Stimulated activated memory B cell treated with anti-CD40 and anti-IgM and Interleukin-4, amounts not matched to agents 10 μg/mL and 1 μg/mL and 100 μg/mL, for 72 hours (primary cell): ENCODE results near the gene HEG1.

Experiments used
- ATAC-seq: fragments of 150-1000 bp; cut with Tn5 transposase; 2 replicates; pipeline ENCODE4 v1.10.0; 2021
- H3K27ac Mint-ChIP-seq: one replicate; pipeline ENCODE4 v1.8.0; 2022; ENCODE audit warnings: mild to moderate bottlenecking, mixed read lengths
- H3K27me3 Mint-ChIP-seq: one replicate; pipeline ENCODE4 v1.8.0; 2022; ENCODE audit warnings: mixed read lengths
- H3K36me3 Mint-ChIP-seq: one replicate; pipeline ENCODE4 v1.8.0; 2022; ENCODE audit warnings: mixed read lengths
- H3K4me1 Mint-ChIP-seq: one replicate; pipeline ENCODE4 v1.8.0; 2022; ENCODE audit warnings: mixed read lengths
- H3K4me3 Mint-ChIP-seq: one replicate; pipeline ENCODE4 v1.8.0; 2022; ENCODE audit warnings: mild to moderate bottlenecking, moderate library complexity, mixed read lengths
- H3K9me3 Mint-ChIP-seq: one replicate; pipeline ENCODE4 v1.8.0; 2022; ENCODE audit warnings: mixed read lengths

Gene HEG1

GRCh38 chr3:125001557-125002413 lies 54.0 kb downstream of the HEG1 start:
- ATAC-seq: no peak
- Mint-ChIP-seq H3K9me3 (no peaks in the 10 kb centered on the region), H3K27me3 (no peaks in the 10 kb centered on the region), H3K36me3 (peaks cover 70% of the 10 kb centered on the region), H3K4me1 (no peaks in the 10 kb centered on the region), H3K27ac (no peak overlapping the region), H3K4me3 (no peak overlapping the region)

GRCh38 chr3:125000661-125001060 lies 55.1 kb downstream of the HEG1 start:
- ATAC-seq: no peak
- H3K36me3 Mint-ChIP-seq: peaks cover 62% of the 10 kb centered on the region

GRCh38 chr3:124999897-125000435 lies 55.8 kb downstream of the HEG1 start:
- ATAC-seq: no peak
- Mint-ChIP-seq H3K4me1 (peaks cover 8% of the 10 kb centered on the region), H3K27me3 (no peaks in the 10 kb centered on the region), H3K9me3 (no peaks in the 10 kb centered on the region), H3K36me3 (peaks cover 58% of the 10 kb centered on the region), H3K27ac (no peak overlapping the region), H3K4me3 (no peak overlapping the region)

More at GRCh38 chr3:125000661-125001060, 55.1 kb downstream of the HEG1 start:
- peaks cover 6% of the 10 kb centered on the region for H3K4me1 Mint-ChIP-seq
- no peaks in the 10 kb centered on the region for H3K9me3 Mint-ChIP-seq
- H3K27me3 Mint-ChIP-seq: no peaks in the 10 kb centered on the region
- no peak overlapping the region for H3K4me3 Mint-ChIP-seq
- H3K27ac Mint-ChIP-seq: no peak overlapping the region

DNA sequence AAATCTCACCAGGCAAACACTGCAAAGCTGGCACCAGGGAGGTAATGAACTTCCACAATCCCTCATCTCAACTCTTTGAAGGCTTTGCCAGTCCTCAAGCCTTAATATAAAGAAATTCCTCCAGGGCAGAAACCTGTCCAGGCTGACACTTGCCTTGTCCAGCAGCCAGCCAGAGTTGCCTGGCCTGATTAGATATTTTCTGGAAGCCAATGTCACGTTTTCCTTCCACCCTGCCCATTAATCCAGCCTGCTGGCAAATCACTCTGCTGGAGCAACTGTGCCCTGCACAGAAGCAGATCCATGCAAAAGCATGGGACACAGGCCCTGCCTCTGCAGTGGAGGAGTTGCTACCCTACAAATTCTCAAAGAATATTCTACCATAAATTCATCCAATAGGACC lies 56.5 kb downstream of the HEG1 start:
- H3K27me3 Mint-ChIP-seq: no peaks in the 10 kb centered on the region
- ATAC-seq: no peak
- H3K9me3 Mint-ChIP-seq: no peaks in the 10 kb centered on the region
- peaks cover 53% of the 10 kb centered on the region for H3K36me3 Mint-ChIP-seq
- H3K27ac Mint-ChIP-seq: no peak overlapping the region
- peaks cover 8% of the 10 kb centered on the region for H3K4me1 Mint-ChIP-seq
- H3K4me3 Mint-ChIP-seq: no peak overlapping the region

DNA sequence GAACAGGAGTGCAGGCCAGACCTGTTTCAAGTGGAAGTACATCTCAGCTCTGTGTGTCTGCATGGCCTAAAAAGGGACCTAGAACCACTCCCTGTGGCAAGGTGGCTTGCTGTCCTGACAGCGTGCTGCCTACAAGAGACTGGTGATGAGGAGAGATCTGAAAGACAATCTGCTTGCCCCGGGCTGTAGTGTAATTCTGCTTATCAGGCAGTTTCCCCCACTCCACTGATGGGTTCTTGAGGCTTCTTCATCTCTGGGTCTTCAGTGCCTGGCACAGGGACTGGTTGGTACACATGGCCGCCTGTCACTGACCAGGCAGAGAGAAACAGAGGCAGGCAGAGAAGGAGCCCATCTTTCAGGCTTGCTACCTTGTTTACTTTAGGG lies 57.6 kb downstream of the HEG1 start:
- no peak for ATAC-seq
- H3K27ac Mint-ChIP-seq: no peak overlapping the region
- no peak overlapping the region for H3K4me3 Mint-ChIP-seq
- H3K36me3 Mint-ChIP-seq: peaks cover 51% of the 10 kb centered on the region
- H3K4me1 Mint-ChIP-seq: peaks cover 8% of the 10 kb centered on the region
- no peaks in the 10 kb centered on the region for H3K9me3 Mint-ChIP-seq
- no peaks in the 10 kb centered on the region for H3K27me3 Mint-ChIP-seq

GRCh38 chr3:124997303-124998246 lies 58.2 kb downstream of the HEG1 start:
- H3K4me1 Mint-ChIP-seq: peaks cover 8% of the 10 kb centered on the region
- no peaks in the 10 kb centered on the region for H3K27me3 Mint-ChIP-seq
- ATAC-seq: no peak
- H3K27ac Mint-ChIP-seq: peak overlapping the region; percentile 35
- no peaks in the 10 kb centered on the region for H3K9me3 Mint-ChIP-seq
- H3K4me3 Mint-ChIP-seq: no peak overlapping the region
- peaks cover 44% of the 10 kb centered on the region for H3K36me3 Mint-ChIP-seq

DNA sequence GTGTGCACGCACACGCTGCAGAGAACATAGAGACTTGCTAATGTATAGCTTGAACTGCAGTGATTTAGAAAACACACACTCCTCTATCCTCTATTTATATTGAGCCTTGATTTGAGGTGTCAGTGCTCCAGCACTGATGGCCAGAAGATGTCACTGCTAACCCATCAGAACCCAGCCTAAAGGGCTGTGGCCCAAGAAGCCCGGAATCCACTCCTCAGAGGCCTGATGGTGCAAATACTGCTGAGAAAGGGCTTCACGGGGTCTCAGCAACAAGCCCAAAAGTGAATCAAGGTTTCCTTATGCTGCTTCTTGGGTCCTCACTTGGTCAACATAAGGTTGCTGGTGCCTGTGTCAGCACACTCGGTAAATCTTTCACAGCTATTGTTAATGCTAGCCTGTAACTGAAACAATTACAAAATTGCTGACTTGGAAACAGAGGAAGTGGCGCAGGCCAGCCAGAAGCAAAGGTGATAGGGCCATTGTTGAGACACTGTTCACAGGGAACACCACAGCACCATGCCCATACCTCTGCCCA lies 60.3 kb downstream of the HEG1 start:
- ATAC-seq: peak; percentile 88
- Mint-ChIP-seq H3K27me3 (no peaks in the 10 kb centered on the region), H3K36me3 (peaks cover 36% of the 10 kb centered on the region), H3K27ac (peak overlapping the region; percentile 14), H3K4me1 (peaks cover 8% of the 10 kb centered on the region), H3K4me3 (no peak overlapping the region), H3K9me3 (no peaks in the 10 kb centered on the region)

DNA sequence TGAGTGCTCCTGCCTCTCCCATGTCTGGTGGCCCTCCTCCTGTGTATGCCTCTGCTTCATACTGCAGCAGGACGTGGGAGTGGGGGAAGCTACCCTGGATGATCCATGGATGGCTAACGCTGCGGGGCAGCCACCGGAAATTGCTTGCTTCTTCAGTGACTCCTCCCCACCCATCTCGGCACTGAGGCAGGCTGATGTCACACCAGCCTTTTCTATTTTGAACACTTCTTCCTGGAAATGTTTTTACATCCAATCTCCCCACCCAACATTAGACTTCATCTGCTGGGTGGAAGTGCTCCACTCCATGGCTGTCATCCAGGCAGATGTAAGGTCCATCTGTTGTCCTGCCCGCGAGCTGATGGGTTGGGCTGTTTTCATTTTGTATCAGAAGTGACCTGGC lies 62.3 kb downstream of the HEG1 start:
- no peak overlapping the region for H3K4me3 Mint-ChIP-seq
- H3K36me3 Mint-ChIP-seq: peaks cover 37% of the 10 kb centered on the region
- no peak for ATAC-seq
- H3K27ac Mint-ChIP-seq: no peak overlapping the region
- H3K4me1 Mint-ChIP-seq: peaks cover 8% of the 10 kb centered on the region
- no peaks in the 10 kb centered on the region for H3K27me3 Mint-ChIP-seq
- H3K9me3 Mint-ChIP-seq: no peaks in the 10 kb centered on the region

DNA sequence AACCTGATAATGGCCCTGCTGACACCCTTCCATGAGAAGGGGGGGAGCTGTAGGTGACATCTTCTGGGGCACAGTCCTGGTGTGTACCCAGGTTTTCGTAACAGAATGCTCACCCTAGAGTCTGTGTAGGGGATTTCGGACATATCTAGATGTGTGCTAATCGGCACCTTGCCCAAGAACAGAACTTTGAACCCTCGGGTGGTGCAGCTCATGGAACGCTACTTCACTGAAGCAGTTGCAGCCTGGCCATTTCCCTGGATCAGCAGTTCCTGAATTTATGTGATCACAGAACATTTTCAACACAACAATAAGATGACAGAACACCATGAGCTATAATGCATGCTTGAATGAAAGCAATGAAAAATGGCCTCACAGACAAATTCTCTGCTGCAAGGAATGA lies 63.8 kb downstream of the HEG1 start:
- Mint-ChIP-seq H3K36me3 (peaks cover 32% of the 10 kb centered on the region), H3K27ac (no peak overlapping the region)

GRCh38 chr3:124986192-124987143 lies 69.3 kb downstream of the HEG1 start:
- H3K9me3 Mint-ChIP-seq: no peaks in the 10 kb centered on the region
- H3K36me3 Mint-ChIP-seq: peaks cover 42% of the 10 kb centered on the region
- H3K4me1 Mint-ChIP-seq: peaks cover 5% of the 10 kb centered on the region
- no peak for ATAC-seq
- no peak overlapping the region for H3K4me3 Mint-ChIP-seq
- H3K27ac Mint-ChIP-seq: no peak overlapping the region
- no peaks in the 10 kb centered on the region for H3K27me3 Mint-ChIP-seq

More for the DNA sequence above, 63.8 kb downstream of the HEG1 start:
- H3K4me1 Mint-ChIP-seq: peaks cover 8% of the 10 kb centered on the region
- H3K4me3 Mint-ChIP-seq: no peak overlapping the region
- H3K9me3 Mint-ChIP-seq: no peaks in the 10 kb centered on the region
- no peak for ATAC-seq
- H3K27me3 Mint-ChIP-seq: no peaks in the 10 kb centered on the region

DNA sequence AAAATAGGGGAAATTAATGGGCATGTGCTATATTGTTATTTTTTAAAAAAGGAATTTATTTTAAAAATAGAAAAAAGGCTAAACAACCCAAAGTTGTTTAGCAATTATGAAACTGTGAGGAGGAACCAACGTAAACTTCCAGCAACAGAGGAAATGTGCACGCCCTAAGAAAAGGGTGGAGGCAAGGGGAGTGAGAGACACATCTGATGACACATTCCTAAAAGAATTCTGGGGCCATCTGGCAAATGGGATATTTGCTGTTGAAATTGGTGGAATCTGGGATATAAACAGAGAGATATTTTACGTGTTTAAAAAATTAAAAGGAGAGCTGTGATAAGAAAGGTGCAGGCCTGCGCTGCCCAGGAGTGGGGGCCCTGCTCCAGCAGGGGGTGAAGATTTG lies 70.4 kb downstream of the HEG1 start:
- Mint-ChIP-seq H3K4me3 (no peak overlapping the region), H3K9me3 (no peaks in the 10 kb centered on the region), H3K36me3 (peaks cover 38% of the 10 kb centered on the region), H3K4me1 (peaks cover 5% of the 10 kb centered on the region), H3K27ac (no peak overlapping the region), H3K27me3 (no peaks in the 10 kb centered on the region)
- no peak for ATAC-seq

GRCh38 chr3:124984754-124985153 lies 71.0 kb downstream of the HEG1 start:
- H3K36me3 Mint-ChIP-seq: peaks cover 36% of the 10 kb centered on the region
- H3K27me3 Mint-ChIP-seq: no peaks in the 10 kb centered on the region
- peaks cover 5% of the 10 kb centered on the region for H3K4me1 Mint-ChIP-seq
- ATAC-seq: no peak
- H3K27ac Mint-ChIP-seq: no peak overlapping the region
- no peak overlapping the region for H3K4me3 Mint-ChIP-seq
- no peaks in the 10 kb centered on the region for H3K9me3 Mint-ChIP-seq

- Mint-ChIP-seq H3K36me3 (peaks cover 33% of the 10 kb centered on the region), H3K4me3 (no peak overlapping the region), H3K27ac (no peak overlapping the region), H3K4me1 (peaks cover 5% of the 10 kb centered on the region), H3K27me3 (no peaks in the 10 kb centered on the region), H3K9me3 (no peaks in the 10 kb centered on the region)
- ATAC-seq: no peak
Observed at GRCh38 chr3:124982855-124983254, 72.9 kb downstream of the HEG1 start.

DNA sequence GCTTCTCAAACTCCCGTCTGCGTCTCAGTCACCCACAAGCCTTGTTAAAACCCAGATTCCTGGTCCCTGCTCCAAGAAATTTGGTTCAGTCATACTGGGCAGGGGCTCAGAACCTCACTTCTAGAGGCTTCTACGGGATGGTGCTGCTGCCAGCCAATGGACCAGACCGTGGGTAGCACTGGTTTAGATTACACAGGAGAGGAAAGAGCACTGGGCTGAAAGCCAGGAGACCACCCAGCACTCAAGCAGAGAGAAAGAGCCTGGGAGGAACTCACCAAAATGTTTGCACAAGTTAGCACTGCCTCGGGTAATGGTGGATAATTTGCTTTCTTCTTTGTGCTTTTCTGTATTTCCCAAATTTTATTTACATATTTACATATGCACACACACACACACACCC lies 74.3 kb downstream of the HEG1 start:
- Mint-ChIP-seq H3K27me3 (no peaks in the 10 kb centered on the region), H3K4me1 (peaks cover 5% of the 10 kb centered on the region), H3K4me3 (no peak overlapping the region), H3K9me3 (no peaks in the 10 kb centered on the region), H3K36me3 (peaks cover 45% of the 10 kb centered on the region), H3K27ac (no peak overlapping the region)
- no peak for ATAC-seq
